ENCODE measurements around the gene NPC1L1. TPM values are rescaled to one million over a fixed set of nuclear protein-coding genes. Genes with fewer than 3 reads are reported as not detected.

NPC1L1 gene
- total and polyA plus RNA-seq, 10 of the 15 experiments (the other 5 are each of a cell fraction or from before 2014, with no cell fraction given): 0.01 to 0.90 TPM; not detected in 8

DNA sequence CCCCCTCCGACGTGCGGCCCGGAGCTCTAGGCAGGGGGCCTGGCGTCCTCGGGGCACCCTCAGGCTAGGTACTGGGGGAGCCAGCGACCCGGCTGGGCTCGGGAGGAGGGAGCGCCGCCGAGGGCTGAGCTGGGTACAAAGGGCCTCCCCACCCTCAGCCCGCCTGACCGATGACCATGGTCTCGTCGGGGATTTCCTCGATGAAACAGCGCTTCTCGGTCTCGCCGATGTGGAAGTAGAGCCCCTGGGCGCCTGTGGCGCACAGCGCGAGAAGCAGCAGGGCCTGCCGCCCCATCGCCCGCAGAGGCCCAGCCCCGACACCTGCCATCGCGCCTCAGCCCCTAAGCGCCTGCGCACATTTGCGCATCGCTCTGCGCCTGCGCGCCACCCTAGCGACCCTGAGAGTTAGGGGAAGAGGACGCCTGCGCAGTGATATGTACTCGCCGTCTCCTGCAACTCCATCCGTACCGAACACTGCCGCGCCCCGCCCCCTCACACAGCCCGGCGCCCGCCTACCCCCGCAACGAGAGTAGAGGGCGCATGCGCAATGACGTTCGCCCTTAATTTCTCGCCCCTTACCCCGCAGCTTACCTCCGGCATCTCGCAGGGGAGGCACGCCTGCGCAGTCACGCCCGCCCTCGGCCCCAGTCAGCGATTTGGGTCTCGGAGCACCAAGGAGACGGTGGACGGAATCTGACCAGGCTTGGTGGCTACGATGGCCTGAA lies 40.9 kb upstream of the NPC1L1 start, which contains the start of gene TMED4 (continued):
- TF ChIP-seq MYB (IDR thresholded peaks at IDR 0.05; ENCODE audit: borderline replicate concordance, low read depth, low read length): no peak
- no peak for TF ChIP-seq STAT1 (conservative IDR thresholded peaks at IDR 0.05)
- TF ChIP-seq EGR1 (IDR thresholded peaks at IDR 0.05; ENCODE audit: borderline replicate concordance in 1 of 2, low read depth in 2 of 2, low read length in 2 of 2): peak in 1 of 2 experiments; percentile 80; a peak in 2 of 3 replicates
- TF ChIP-seq E4F1 (IDR thresholded peaks at IDR 0.05; ENCODE audit: borderline replicate concordance, partially characterized antibody): no peak
- TF ChIP-seq, protein P1, sequence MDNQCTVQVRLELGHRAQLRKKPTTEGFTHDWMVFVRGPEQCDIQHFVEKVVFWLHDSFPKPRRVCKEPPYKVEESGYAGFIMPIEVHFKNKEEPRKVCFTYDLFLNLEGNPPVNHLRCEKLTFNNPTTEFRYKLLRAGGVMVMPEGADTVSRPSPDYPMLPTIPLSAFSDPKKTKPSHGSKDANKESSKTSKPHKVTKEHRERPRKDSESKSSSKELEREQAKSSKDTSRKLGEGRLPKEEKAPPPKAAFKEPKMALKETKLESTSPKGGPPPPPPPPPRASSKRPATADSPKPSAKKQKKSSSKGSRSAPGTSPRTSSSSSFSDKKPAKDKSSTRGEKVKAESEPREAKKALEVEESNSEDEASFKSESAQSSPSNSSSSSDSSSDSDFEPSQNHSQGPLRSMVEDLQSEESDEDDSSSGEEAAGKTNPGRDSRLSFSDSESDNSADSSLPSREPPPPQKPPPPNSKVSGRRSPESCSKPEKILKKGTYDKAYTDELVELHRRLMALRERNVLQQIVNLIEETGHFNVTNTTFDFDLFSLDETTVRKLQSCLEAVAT (IDR thresholded peaks at IDR 0.05): no peak
- TF ChIP-seq MXI1 (IDR thresholded peaks at IDR 0.05; ENCODE audit: low read depth, low read length): peak; percentile 78
- peak; percentile 4 to 38; a peak in 1 of 4 replicates for TF ChIP-seq BHLHE40 (IDR thresholded peaks at IDR 0.05; ENCODE audit: borderline replicate concordance in 1 of 2, low read depth in 2 of 2, low read length in 1 of 2)
